ENCODE results near the gene DOCK2. TPM values are rescaled to one million over a fixed set of nuclear protein-coding genes. Genes with fewer than 3 reads are reported as not detected.
A peak's percentile ranks its signal among the peaks of the same experiment; 100 is the strongest.

Gene DOCK2
- total and polyA plus RNA-seq, 3 donors from 2014 or later: 6.8 to 8.9 (median 7.3) TPM

DNA sequence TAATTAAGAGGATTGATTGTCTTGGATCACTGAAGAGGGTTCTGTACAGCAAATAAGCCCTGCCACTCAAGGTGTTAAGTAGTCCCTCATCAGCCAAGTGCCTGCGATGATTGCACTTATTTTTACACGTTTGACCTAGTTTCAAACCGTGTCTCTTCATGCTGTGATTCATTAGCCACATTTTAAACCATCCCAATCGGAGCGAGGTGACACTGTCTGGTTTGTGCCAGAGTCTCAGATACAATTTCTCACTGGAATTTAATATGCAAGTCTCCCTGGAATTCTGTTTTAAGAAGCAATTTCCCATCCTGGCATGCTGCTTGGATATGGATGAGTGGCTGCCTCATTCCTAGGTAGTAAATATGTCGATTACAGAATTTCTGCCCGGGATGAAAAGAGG lies 341.6 kb downstream of the DOCK2 start:
- TF ChIP-seq, protein P1, sequence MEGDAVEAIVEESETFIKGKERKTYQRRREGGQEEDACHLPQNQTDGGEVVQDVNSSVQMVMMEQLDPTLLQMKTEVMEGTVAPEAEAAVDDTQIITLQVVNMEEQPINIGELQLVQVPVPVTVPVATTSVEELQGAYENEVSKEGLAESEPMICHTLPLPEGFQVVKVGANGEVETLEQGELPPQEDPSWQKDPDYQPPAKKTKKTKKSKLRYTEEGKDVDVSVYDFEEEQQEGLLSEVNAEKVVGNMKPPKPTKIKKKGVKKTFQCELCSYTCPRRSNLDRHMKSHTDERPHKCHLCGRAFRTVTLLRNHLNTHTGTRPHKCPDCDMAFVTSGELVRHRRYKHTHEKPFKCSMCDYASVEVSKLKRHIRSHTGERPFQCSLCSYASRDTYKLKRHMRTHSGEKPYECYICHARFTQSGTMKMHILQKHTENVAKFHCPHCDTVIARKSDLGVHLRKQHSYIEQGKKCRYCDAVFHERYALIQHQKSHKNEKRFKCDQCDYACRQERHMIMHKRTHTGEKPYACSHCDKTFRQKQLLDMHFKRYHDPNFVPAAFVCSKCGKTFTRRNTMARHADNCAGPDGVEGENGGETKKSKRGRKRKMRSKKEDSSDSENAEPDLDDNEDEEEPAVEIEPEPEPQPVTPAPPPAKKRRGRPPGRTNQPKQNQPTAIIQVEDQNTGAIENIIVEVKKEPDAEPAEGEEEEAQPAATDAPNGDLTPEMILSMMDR (IDR thresholded peaks at IDR 0.05): no peak
- no peak for TF ChIP-seq POLR2A (IDR thresholded peaks at IDR 0.05)
- intact Hi-C loops (cut with DNase I; ENCODE audit: low total_unique reads): no loop called here
- DNase-seq: no peak
- Histone ChIP-seq H3K27ac (no peak overlapping the region), H3K9me3 (no peaks in the 10 kb centered on the region), H3K36me3 (ENCODE audit: low read depth, missing control alignments) (no peaks in the 10 kb centered on the region), H3K4me3 (no peak overlapping the region), H3K27me3 (no peaks in the 10 kb centered on the region), H3K4me1 (no peaks in the 10 kb centered on the region)
- WGBS, 2 donors: 69 to 77% methylated on average over 7 of the region's 7 CpGs

GRCh38 chr5:169979871-169980270 lies 342.8 kb downstream of the DOCK2 start:
- WGBS, 2 donors: 26 to 32% methylated on average over 3 of the region's 3 CpGs
- H3K36me3 ChIP-seq (ENCODE audit: low read depth, missing control alignments): no peaks in the 10 kb centered on the region
- H3K27me3 ChIP-seq: no peaks in the 10 kb centered on the region
- no peak overlapping the region for H3K27ac ChIP-seq
- TF ChIP-seq, protein P1 (IDR thresholded peaks at IDR 0.05): no peak
- no peak for TF ChIP-seq POLR2A (IDR thresholded peaks at IDR 0.05)
- no peak for DNase-seq
- H3K9me3 ChIP-seq: no peaks in the 10 kb centered on the region
- intact Hi-C loops (cut with DNase I; ENCODE audit: low total_unique reads): loop anchor here (5.0 kb wide), 1 partner anchor 278 kb away; no protein-coding TSS in a partner anchor
- H3K4me3 ChIP-seq: no peak overlapping the region
- no peaks in the 10 kb centered on the region for H3K4me1 ChIP-seq

DNA sequence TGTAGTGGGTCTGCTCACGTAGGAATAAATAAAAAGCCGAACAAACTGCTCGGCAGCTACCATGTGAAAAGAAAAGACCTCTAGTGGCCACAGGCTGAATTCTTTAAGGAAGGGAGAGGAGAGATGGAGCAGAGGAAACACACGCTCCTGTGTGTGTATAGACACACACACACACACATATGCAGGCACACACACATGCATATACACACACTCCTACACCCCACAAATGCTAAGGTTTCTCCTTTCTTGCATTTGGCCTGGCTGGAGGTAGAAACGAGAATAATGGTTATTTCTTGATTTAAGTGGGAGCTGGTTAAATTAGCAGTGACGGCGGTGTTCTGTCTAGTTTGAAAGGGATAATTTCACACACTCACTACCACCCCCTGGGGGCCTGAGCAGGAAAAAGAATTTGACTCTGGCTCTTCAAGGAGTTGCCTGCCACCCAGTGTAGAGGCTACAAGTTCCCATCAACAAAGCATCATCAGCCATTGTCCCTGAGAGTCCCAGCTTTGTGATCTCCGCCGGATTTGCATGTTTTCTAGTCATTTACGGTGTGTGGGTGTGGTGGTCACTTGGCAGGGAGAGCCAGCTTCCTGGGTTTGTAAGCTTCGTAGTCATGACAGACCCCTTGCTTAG lies 343.5 kb downstream of the DOCK2 start, which contains the start of gene INSYN2B:
TSS of gene INSYN2B (minus strand) at position 78 of the 636 bp plus-strand sequence. CDS start 96,597 bp downstream, outside the sequence.
- intact Hi-C loops (cut with DNase I; ENCODE audit: low total_unique reads): loop anchor here (5.0 kb wide), 1 partner anchor 278 kb away; no protein-coding TSS in a partner anchor
- Histone ChIP-seq H3K9me3 (no peaks in the 10 kb centered on the region), H3K27me3 (no peaks in the 10 kb centered on the region), H3K4me1 (no peaks in the 10 kb centered on the region), H3K36me3 (ENCODE audit: low read depth, missing control alignments) (no peaks in the 10 kb centered on the region), H3K4me3 (no peak within 1 kb of the TSS), H3K27ac (no peak within 1 kb of the TSS)
- DNase-seq: peak; percentile 91
- TF ChIP-seq POLR2A (IDR thresholded peaks at IDR 0.05): no peak
- TF ChIP-seq, protein P1 (IDR thresholded peaks at IDR 0.05): peak; percentile 64 to 82 (median 65)
- 30% methylated on average over 11 of the region's 11 CpGs for WGBS, 2 donors

- H3K4me1 ChIP-seq: no peaks in the 10 kb centered on the region
- H3K36me3 ChIP-seq (ENCODE audit: low read depth, missing control alignments): no peaks in the 10 kb centered on the region
- intact Hi-C loops (cut with DNase I; ENCODE audit: low total_unique reads): no loop called here
- 93 to 97% methylated on average over 4 of the region's 4 CpGs for WGBS, 2 donors
- no peaks in the 10 kb centered on the region for H3K9me3 ChIP-seq
- H3K27me3 ChIP-seq: no peaks in the 10 kb centered on the region
- H3K27ac ChIP-seq: no peak overlapping the region
- no peak overlapping the region for H3K4me3 ChIP-seq
- TF ChIP-seq POLR2A (IDR thresholded peaks at IDR 0.05): no peak
- TF ChIP-seq, protein P1 (IDR thresholded peaks at IDR 0.05): no peak
- no peak for DNase-seq
These were observed 351.1 kb downstream of the DOCK2 start for GRCh38 chr5:169988206-169988605.

- no peak overlapping the region for H3K4me3 ChIP-seq
- intact Hi-C loops (cut with DNase I; ENCODE audit: low total_unique reads): no loop called here
- DNase-seq: no peak
- WGBS, 2 donors: 95 to 96% methylated on average over 1 of the region's 1 CpG
- H3K9me3 ChIP-seq: no peaks in the 10 kb centered on the region
- H3K4me1 ChIP-seq: no peaks in the 10 kb centered on the region
- H3K36me3 ChIP-seq (ENCODE audit: low read depth, missing control alignments): no peaks in the 10 kb centered on the region
- TF ChIP-seq POLR2A (IDR thresholded peaks at IDR 0.05): no peak
- TF ChIP-seq, protein P1 (IDR thresholded peaks at IDR 0.05): no peak
- no peaks in the 10 kb centered on the region for H3K27me3 ChIP-seq
- no peak overlapping the region for H3K27ac ChIP-seq
These were observed 351.9 kb downstream of the DOCK2 start for GRCh38 chr5:169988947-169989346.
